Stimulated activated CD4-positive, alpha-beta T cell treated with anti-CD3 and anti-CD28 coated beads, Interleukin-1b, Interleukin-23, amount 100 ng/mL, for 24 hours (primary cell): Measurements from ENCODE around the gene ZNF70.

Experiments
- DNase-seq, 4 experiments: peaks; one replicate each; pipeline ENCODE4 v3.0.0-alpha.2; 2020; ENCODE audit warnings: low read depth in 4 of 4, low spot score in 1 of 4

The ZNF70 gene

GRCh38 chr22:23779731-23780130 is 28.8 kb upstream of the ZNF70 start:
- no peak for DNase-seq

- DNase-seq: no peak
Measured at GRCh38 chr22:23779083-23779482, 28.2 kb upstream of the ZNF70 start.

GRCh38 chr22:23778577-23778900 is 27.6 kb upstream of the ZNF70 start:
- DNase-seq: no peak

GRCh38 chr22:23777776-23778576 is 27.1 kb upstream of the ZNF70 start:
- DNase-seq: no peak

DNA sequence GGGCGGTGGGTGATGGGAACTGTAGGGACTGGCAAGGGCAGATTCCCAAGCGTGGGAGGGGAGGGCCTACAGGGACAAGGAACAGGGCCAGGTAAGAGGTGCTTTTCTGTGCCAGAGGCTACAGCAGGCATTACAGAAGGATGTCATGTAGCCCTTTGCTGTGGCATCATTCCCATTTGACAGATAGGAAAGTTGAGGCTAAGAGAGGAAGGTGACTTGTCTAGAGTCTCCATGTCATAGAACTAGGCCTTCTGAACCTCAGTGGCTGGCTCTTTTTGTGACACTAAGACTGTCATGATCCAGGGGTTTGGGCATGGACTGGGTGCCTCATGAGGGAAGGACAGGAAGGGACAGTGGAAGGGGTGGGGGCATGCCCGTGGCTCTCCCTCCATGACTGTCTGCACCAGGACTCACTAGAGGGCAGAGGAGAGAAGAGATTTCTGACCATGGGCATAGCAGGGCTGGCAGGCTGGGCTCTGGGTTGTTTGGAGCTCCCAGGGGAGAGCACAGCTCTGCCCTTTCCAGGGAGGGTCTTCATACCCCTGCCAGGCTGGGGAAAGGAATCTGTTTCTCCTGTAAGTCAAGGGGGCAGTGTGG is 25.0 kb upstream of the ZNF70 start:
- DNase-seq: no peak

DNA sequence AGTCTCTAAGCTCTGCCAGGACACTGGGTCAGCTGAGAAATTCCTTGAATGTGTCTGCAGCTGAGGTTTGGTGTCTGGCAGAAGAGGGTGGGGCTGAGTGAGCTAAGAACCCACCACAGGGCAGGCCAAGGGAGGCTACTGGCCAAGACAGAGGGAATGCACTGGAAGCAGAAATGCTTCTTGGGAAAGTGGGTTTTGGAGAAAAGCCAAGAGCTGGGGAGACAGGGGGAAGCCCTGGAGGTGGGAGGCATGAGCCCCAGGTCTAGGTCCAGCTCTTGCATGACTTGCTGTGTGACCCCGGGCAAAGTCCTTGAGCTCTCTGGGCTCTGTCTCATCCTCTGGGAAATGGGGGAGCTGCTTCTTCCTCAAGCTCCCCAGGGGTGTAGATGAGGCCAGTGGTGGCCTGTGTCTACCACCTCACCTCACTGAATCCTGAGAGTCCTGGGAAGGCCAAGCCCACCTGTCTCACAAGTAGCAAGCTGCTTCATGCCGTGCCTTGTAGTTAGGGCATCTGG is 24.1 kb upstream of the ZNF70 start:
- no peak for DNase-seq

DNA sequence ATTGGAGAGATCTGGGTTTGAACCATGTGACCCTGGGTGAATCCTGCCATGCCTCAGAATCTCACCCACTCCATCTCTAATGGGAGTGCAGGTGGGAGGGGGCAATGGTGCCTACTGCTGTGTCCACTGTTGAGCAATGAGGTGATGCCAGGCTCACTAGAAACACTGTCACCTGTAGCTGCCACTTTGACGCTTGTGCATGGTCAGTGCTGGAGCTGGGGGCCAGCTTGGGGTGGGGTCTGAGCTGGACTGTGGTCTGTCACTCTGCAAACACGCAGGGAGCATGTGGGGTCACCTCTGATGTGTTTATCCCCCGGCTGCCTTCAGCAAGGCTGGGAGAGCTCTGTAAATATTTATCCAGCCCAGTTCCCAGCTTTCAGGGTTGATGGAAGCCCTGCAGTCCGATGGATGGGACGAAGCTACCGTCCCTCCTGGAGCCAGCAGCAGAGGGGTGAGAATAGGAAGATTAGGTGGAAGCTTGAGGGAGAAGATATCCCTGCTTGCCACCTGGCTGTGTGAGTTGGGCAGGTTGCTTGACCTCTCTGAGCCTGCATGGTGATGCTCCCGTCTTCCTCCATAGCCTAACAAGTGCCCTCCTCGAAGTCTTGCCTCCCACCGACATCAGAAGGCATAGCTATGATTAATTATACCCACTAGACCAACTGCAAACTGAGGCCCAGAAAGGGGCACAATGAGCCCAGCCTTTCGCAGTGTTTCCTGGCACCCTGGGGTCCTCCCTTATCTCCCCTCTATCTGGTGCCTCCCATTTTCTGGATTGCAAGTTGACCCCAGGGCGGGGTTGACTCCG is 23.4 kb upstream of the ZNF70 start:
- no peak for DNase-seq

- no peak for DNase-seq
Measured at GRCh38 chr22:23773483-23774113, 22.7 kb upstream of the ZNF70 start.

- peak in 2 of 4 experiments; percentile 33 to 49 for DNase-seq
Measured at GRCh38 chr22:23772649-23773473, 21.9 kb upstream of the ZNF70 start, which contains the start of gene MMP11. Gene MMP11 (plus strand): TSS chr22:23772849. CDS start chr22:23772871, 22 bp downstream.

GRCh38 chr22:23772315-23772648 is 21.4 kb upstream of the ZNF70 start:
- DNase-seq: no peak

DNA sequence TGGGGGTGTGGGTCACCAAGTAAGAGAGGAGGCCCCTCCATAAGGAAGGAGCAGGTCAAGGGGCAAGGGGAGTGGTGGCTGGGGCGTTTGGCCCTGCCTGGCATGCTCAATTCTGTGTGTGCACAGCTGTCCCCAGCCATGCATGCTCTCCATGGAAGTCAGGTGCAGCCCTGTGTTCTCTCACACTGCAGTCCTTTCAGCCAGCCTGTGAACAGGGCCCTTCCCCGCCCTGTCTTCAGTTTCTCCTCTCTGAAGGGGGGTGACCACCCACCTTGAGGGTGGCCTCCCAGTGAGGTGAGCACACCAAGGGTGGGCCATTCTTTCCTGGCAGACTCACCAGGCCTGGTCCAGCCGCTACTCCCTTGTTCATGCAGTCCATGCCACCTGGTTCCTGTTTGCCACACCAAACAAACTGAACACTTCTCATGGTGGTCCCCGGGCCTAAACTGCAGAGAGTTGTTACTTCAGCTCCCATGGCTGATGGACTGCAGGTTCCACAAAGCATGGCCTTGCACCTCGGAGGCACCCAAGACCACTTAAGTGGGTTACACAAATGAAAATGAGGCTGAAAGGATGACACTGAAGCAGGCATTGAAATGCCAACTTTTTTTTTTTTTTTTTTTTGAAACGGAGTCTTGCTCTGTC is 18.5 kb upstream of the ZNF70 start:
- no peak for DNase-seq

- DNase-seq: peak; percentile 47 to 82 (median 65)
Measured at GRCh38 chr22:23767673-23768548, 17.0 kb upstream of the ZNF70 start, which contains the start of gene CHCHD10. Gene CHCHD10 (minus strand): TSS chr22:23767972. CDS start chr22:23767874, 98 bp downstream.

DNA sequence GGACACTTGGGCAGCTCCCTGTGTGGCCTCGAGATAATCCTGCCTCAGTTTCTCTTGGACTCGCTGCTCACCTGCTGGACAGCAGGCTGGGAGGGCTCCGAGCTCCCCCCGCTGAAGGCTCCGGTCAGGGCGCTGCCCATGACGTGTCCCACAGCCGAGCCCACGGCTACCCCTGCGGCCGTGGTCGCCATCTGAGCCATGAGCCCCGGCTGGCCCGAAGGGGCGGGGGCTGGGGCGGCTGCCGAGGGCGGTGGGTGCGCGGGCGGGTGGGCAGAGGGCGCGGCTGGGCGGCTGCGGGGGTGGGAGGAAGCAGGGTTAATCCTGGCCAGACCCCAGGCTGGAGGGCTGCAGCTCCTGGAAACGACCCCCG is 16.4 kb upstream of the ZNF70 start:
- DNase-seq: no peak

- no peak for DNase-seq
Measured at GRCh38 chr22:23764899-23765881, 14.3 kb upstream of the ZNF70 start.

DNA sequence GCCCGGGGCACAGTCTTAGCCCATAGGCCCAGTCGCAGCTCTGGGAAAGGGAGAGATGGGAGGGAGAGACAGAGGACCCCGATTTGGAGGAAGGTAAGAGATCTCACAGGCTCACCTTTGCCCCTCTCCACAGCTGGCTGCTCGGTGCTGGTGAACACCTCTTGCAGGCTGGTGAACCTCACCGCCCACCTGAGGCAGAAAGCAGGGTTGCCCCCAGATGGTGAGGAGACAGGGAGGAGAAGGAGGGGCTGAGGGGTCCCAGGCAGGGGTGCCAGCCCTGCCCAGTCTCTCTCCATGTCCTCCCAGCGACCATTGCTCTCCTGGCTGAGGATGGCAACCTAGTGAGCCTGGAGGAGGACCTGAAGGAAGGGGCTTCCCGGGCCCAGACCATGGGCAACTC is 13.0 kb upstream of the ZNF70 start:
- DNase-seq: no peak

GRCh38 chr22:23763579-23763945 is 12.7 kb upstream of the ZNF70 start:
- peak in 2 of 4 experiments; percentile 54 to 57 for DNase-seq

DNA sequence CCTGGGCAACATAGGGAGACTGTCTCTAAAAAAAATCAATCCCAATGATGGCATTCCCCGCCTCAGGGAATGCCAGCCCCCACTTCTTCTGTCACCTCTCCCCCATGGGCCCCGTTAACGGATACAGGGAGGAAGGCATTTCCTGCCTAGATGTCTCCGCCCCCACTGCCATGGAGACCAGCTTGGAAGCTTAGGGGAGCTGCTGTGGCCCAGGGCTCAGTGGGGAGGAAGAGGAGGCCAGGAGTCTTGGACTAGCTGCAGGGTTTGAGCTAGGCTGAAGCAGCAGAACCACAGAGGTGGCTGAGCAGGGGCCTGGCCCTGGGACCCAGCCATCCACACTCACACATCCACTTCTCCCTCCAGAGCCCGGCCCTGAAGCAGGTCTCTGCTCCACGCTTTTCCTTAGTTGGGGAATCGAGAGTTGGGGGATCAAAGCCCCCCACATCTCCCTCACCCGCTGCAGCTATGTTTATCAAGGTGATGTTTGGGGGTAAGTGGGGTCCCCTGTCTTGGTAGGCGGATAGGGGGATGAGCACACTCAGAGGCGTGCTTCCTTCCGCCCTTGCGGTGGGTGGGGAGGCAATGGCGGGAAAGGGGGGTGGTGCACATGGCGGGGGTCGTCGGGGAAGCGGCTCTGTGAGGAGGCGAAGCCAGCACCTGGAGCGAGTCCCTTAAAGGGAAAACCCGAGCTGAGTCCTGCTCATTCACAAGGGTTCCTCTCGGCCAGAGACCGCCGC is 12.1 kb upstream of the ZNF70 start, which contains the start of gene C22orf15:
Gene C22orf15 (plus strand): TSS at position 149 of the 737 bp plus-strand sequence. CDS start 317 bp downstream, at position 466.
- DNase-seq: no peak
